ENCODE measurements around the gene SLC18A3. TPM values are rescaled to one million over a fixed set of nuclear protein-coding genes. Genes with fewer than 3 reads are reported as not detected.

The SLC18A3 gene
- total RNA-seq, 2 experiments from 2014 or later, result not detected

GRCh38 chr10:49634069-49634660 lies 24.1 kb downstream of the SLC18A3 start:
- Mint-ChIP-seq H3K4me1 (ENCODE audit: low read depth) (no peaks in the 10 kb centered on the region), H3K27ac (no peak overlapping the region), H3K27me3 (peaks cover 5% of the 10 kb centered on the region), H3K36me3 (ENCODE audit: low read depth) (no peaks in the 10 kb centered on the region), H3K4me3 (no peak overlapping the region), H3K9me3 (no peaks in the 10 kb centered on the region)
- DNase-seq, result no peak
- ChIA-PET CTCF (interaction anchor here (1.1 kb wide), 1 partner anchor 23 kb away, joined by 3 read pairs; no protein-coding TSS in a partner anchor), POLR2A (no interaction called here)
- intact Hi-C loops (cut with micrococcal nuclease), result no loop called here
- ATAC-seq, result no peak
- no peak for TF ChIP-seq CTCF (IDR thresholded peaks at IDR 0.05)

GRCh38 chr10:49642311-49642710 lies 32.2 kb downstream of the SLC18A3 start:
- intact Hi-C loops (cut with micrococcal nuclease), result no loop called here
- Mint-ChIP-seq H3K36me3 (ENCODE audit: low read depth) (no peaks in the 10 kb centered on the region), H3K4me3 (no peak overlapping the region), H3K4me1 (ENCODE audit: low read depth) (no peaks in the 10 kb centered on the region), H3K27me3 (peaks cover 13% of the 10 kb centered on the region), H3K27ac (no peak overlapping the region), H3K9me3 (no peaks in the 10 kb centered on the region)
- DNase-seq (no peak), ATAC-seq (no peak)
- ChIA-PET CTCF (interaction anchor here (0.9 kb wide), 1 partner anchor 47 kb away, joined by 3 read pairs; no protein-coding TSS in a partner anchor), POLR2A (no interaction called here)
- no peak for TF ChIP-seq CTCF (IDR thresholded peaks at IDR 0.05)

GRCh38 chr10:49643241-49644034 lies 33.3 kb downstream of the SLC18A3 start:
- ChIA-PET POLR2A (no interaction called here), CTCF (no interaction called here)
- no peak for TF ChIP-seq CTCF (IDR thresholded peaks at IDR 0.05)

GRCh38 chr10:49644035-49644646 lies 34.0 kb downstream of the SLC18A3 start:
- DNase-seq (no peak), ATAC-seq (no peak)
- Mint-ChIP-seq H3K9me3 (no peaks in the 10 kb centered on the region), H3K4me3 (no peak overlapping the region), H3K27me3 (peaks cover 8% of the 10 kb centered on the region), H3K27ac (no peak overlapping the region), H3K4me1 (ENCODE audit: low read depth) (peaks cover 9% of the 10 kb centered on the region), H3K36me3 (ENCODE audit: low read depth) (no peaks in the 10 kb centered on the region)
- no peak for TF ChIP-seq CTCF (IDR thresholded peaks at IDR 0.05)
- CTCF ChIA-PET, result no interaction called here
- intact Hi-C loops (cut with micrococcal nuclease), result no loop called here
- POLR2A ChIA-PET, result no interaction called here

More at GRCh38 chr10:49643241-49644034, 33.3 kb downstream of the SLC18A3 start:
- DNase-seq (no peak), ATAC-seq (no peak)
- Mint-ChIP-seq H3K36me3 (ENCODE audit: low read depth) (no peaks in the 10 kb centered on the region), H3K9me3 (no peaks in the 10 kb centered on the region), H3K27ac (no peak overlapping the region), H3K4me3 (no peak overlapping the region), H3K27me3 (peaks cover 8% of the 10 kb centered on the region), H3K4me1 (ENCODE audit: low read depth) (peaks cover 3% of the 10 kb centered on the region)
- intact Hi-C loops (cut with micrococcal nuclease), result no loop called here

- Mint-ChIP-seq H3K9me3 (no peaks in the 10 kb centered on the region), H3K36me3 (ENCODE audit: low read depth) (no peaks in the 10 kb centered on the region), H3K27me3 (peaks cover 3% of the 10 kb centered on the region), H3K4me3 (no peak overlapping the region), H3K27ac (no peak overlapping the region), H3K4me1 (ENCODE audit: low read depth) (peaks cover 16% of the 10 kb centered on the region)
- intact Hi-C loops (cut with micrococcal nuclease), result no loop called here
- ChIA-PET CTCF (interaction anchor here (1.4 kb wide), 1 partner anchor 50 kb away, joined by 4 read pairs; no protein-coding TSS in a partner anchor), POLR2A (interaction anchor here (1.3 kb wide), 1 partner anchor 39 kb away, joined by 3 read pairs; no protein-coding TSS in a partner anchor)
- DNase-seq, result no peak
- TF ChIP-seq CTCF (IDR thresholded peaks at IDR 0.05), result no peak
- no peak for ATAC-seq
Observed at GRCh38 chr10:49645417-49645816, 35.3 kb downstream of the SLC18A3 start.
